ENCODE results near the gene PDE11A. TPM values are rescaled to one million over a fixed set of nuclear protein-coding genes. Genes with fewer than 3 reads are reported as not detected.
A peak's percentile ranks its signal among the peaks of the same experiment; 100 is the strongest.

PDE11A gene
- total RNA-seq, 1 experiment from 2014 or later: 2.6 TPM

DNA sequence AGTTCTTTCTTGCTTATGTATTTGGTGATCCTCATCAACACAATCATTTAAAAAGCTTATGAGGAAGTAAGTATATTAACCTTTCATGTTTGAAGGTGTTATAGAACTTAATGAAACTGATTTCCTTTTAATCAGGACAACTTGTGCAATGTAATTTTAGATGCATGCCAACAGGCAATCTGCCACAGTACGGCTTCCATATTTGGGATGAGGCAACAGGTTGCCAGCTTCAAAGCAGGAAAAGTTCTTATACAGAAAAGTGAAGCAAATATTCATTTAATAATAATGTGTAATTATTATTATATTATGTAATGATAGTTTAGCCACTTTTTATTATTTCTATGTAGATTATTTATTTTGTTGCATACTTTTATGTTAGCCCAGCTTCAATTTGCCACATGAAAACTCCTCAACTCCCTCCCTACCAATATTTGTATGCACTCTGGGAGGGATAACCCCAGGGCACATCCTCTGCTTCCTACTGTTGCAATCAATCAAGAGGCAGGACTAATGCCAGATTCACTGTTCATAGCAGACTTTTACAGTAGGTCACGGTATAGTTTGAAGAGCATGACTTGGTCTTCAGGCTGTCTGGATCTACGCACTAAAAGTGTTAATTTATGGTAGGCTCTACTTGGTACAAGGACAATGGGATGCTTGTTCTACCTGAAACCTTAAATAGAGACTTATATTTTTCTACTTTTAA is 402.8 kb downstream of the PDE11A start:
- peak; percentile 52 for DNase-seq (ENCODE audit: low spot score)
- in situ Hi-C loops (cut with HindIII; ENCODE audit: low sequenced_read_pairs): no loop called here

- peak; percentile 59 for DNase-seq (ENCODE audit: low spot score)
- in situ Hi-C loops (cut with HindIII; ENCODE audit: low sequenced_read_pairs): no loop called here
Observed at GRCh38 chr2:177669201-177669600, 403.4 kb downstream of the PDE11A start.

DNA sequence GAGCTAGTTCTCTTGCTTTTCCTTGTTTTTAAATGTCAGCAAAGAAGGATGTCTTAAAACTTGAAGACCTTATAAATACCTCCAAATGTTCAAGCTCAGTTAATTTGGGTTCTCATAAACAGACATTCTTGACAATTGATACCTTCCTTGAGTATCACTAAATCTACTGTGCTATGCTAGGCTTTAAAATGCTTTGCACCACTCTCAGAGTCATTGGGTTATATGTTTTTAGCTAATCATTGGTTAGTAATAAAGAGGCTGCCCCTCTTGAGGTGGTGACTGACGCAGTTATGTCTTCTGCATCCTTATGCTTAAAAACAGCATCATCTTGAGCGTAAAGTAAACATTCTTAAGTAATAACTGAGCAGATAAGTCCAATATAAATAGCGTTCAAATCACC is 404.0 kb downstream of the PDE11A start:
- peak; percentile 56 for DNase-seq (ENCODE audit: low spot score)
- in situ Hi-C loops (cut with HindIII; ENCODE audit: low sequenced_read_pairs): no loop called here

GRCh38 chr2:177667626-177668025 is 405.0 kb downstream of the PDE11A start:
- peak; percentile 51 for DNase-seq (ENCODE audit: low spot score)
- in situ Hi-C loops (cut with HindIII; ENCODE audit: low sequenced_read_pairs): no loop called here

- DNase-seq (ENCODE audit: low spot score): no peak
- in situ Hi-C loops (cut with HindIII; ENCODE audit: low sequenced_read_pairs): no loop called here
Observed at GRCh38 chr2:177666408-177666807, 406.2 kb downstream of the PDE11A start.

DNA sequence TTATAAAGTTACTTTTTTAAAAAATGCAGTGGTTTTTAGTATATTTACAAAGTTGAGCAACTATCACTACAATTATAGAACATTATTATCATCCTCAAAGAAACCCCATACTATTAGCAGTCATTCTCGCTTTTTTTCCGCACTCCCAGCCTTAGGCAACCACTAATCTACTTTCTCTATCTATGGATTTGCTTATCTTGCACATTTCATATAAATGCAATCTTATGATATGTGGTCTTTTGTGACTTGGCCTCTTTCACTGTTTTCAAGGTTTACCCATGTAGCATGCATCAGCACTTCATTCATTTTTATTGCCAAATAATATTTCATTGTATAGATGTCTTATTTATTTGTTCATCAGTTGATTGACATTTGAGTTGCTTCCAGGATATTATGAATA is 406.6 kb downstream of the PDE11A start:
- in situ Hi-C loops (cut with HindIII; ENCODE audit: low sequenced_read_pairs): no loop called here
- DNase-seq (ENCODE audit: low spot score): no peak

GRCh38 chr2:177665328-177665727 is 407.2 kb downstream of the PDE11A start:
- in situ Hi-C loops (cut with HindIII; ENCODE audit: low sequenced_read_pairs): no loop called here

DNA sequence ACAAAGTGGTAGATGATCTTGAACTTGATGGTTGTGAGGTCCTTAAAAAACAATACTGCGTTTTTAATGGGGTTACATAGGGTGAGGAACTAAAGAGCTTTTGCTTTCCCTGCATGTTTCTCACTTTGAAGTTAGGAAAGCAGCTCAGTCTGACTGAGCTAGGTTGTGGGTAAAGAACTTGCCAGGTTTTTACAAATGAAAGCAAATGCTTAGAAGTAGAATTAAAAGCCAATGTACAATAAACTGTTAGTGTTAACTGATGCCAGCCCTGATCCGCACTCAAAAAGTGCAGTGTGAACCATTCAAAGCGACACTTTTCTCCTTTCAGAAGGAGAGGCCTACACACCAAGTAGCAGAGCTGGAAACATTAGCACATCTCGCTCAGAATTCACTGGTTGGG is 409.7 kb downstream of the PDE11A start:
- no peak for DNase-seq (ENCODE audit: low spot score)
- in situ Hi-C loops (cut with HindIII; ENCODE audit: low sequenced_read_pairs): no loop called here

More at GRCh38 chr2:177665328-177665727, 407.2 kb downstream of the PDE11A start:
- no peak for DNase-seq (ENCODE audit: low spot score)

DNA sequence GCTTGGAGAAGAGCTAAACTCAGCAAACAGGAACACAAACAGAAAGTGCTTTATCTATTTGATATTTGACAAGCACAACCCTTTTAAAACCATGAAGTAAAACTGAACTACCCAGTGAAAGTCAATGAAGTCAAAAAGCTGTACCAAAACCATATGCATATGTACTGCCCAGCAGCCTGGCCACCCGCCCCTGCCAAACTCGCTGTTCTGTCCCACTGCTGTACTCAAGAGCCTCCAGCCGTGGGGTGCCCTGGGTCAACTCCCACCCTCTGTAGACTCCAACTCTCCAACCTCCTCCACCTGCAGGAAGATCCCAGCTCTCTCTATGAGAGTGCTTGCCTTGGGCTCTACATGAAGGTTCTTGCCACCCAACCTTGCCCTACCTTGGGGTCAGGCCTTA is 411.8 kb downstream of the PDE11A start:
- in situ Hi-C loops (cut with HindIII; ENCODE audit: low sequenced_read_pairs): no loop called here
- no peak for DNase-seq (ENCODE audit: low spot score)

- in situ Hi-C loops (cut with HindIII; ENCODE audit: low sequenced_read_pairs): no loop called here
- DNase-seq (ENCODE audit: low spot score): no peak
Observed at GRCh38 chr2:177658309-177658708, 414.3 kb downstream of the PDE11A start.

DNA sequence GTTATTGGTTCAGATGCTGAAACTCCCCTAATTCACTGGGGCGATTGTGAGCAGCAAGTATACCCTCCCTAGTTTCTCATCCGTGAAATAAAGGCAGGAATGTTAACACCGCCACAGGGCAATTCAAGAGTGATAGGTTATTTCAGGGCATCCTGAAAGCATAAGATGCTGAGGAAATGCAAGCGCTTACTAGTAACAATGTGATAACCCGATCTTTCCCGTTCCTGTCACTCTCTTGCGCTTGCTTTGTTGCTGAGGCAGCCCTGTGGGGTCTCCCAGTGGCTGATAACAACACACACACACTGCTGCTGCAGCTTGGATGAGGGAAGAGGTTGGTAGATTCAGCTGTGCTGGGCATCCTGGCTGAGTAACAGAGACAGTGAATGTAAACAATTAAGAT is 420.7 kb downstream of the PDE11A start:
- no peak for DNase-seq (ENCODE audit: low spot score)
- in situ Hi-C loops (cut with HindIII; ENCODE audit: low sequenced_read_pairs): no loop called here

DNA sequence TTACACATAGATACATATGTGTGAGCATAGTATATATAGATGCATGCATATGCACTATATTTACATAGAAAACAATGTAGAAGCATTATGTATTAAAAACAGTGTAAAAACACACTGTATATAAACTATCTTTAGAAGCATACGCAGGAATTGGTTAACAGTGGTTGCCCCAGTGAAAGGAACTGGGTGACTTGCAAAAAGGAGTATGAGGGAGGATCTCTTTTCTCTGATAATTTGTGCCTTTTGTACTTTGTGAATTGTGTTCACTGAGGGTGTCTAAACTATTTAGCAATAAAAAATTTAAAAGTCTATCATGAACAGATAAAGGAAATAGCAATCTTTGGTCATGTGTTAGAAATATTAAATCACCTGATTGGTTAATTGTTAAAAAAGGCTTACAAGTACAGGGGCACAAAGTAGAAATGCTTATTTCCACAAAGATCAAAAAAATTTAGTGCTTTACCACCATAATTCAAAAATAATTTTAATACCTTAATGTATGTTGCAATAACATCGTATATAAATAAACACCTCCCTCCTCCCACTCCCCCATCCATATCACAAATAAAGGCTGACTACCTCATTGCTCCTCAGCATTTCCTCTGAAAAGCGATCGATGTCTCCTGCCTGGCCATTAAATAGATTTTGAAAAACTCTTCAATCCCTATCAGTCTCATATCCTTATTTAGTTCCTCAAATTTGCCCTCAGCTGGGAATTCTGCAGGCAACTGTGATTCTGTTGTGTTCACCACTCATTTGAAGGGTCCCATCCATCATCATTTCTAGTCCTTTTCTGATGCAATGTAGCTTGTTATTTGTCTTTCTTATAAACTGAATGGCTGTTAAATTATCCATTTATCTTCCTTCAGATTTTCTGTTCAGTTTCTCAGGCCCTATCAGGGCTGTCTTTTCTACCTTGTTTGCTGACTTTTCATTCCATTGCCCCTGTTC is 422.7 kb downstream of the PDE11A start:
- no peak for DNase-seq (ENCODE audit: low spot score)
- in situ Hi-C loops (cut with HindIII; ENCODE audit: low sequenced_read_pairs): no loop called here

DNA sequence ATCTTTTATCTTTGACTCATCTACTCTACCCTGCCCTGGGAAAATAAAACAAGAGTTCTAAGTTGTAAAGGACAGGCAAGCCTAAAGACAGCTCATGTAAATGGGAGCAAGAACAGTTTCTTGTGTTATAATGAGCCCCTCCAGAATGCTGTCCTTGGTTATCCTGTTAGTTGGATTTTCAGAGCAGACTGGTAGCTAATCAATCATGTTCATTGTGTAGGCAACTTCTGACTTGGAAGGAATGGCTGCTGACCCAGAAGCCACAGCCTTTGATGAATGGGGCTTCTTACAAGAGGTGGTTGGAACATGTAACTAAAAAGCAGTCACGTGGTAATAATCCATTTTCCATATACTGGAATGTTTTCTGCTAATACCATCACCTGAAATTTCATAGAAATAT is 425.8 kb downstream of the PDE11A start:
- no peak for DNase-seq (ENCODE audit: low spot score)
- in situ Hi-C loops (cut with HindIII; ENCODE audit: low sequenced_read_pairs): no loop called here

- in situ Hi-C loops (cut with HindIII; ENCODE audit: low sequenced_read_pairs): no loop called here
- no peak for DNase-seq (ENCODE audit: low spot score)
Observed at GRCh38 chr2:177646241-177646640, 426.3 kb downstream of the PDE11A start.

DNA sequence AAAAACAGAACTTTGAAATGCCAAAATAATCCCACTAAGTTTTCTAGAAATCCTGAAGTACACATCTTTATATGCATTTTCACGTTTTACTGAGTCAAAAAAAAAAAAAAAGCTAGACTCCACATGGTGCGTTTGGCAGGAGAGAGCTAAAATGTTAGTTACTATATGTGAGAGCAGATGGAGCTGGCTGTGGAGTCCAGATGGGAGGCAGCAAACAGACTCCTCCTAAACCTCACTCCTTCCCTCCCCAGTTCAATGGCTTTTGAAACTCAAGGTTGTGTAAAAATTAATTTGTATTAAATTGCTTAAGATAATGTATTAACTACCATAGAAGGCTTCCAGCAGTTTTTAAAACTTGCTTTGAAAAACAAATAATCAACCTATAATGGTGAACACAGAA is 431.2 kb downstream of the PDE11A start:
- in situ Hi-C loops (cut with HindIII; ENCODE audit: low sequenced_read_pairs): no loop called here
- DNase-seq (ENCODE audit: low spot score): peak; percentile 75

DNA sequence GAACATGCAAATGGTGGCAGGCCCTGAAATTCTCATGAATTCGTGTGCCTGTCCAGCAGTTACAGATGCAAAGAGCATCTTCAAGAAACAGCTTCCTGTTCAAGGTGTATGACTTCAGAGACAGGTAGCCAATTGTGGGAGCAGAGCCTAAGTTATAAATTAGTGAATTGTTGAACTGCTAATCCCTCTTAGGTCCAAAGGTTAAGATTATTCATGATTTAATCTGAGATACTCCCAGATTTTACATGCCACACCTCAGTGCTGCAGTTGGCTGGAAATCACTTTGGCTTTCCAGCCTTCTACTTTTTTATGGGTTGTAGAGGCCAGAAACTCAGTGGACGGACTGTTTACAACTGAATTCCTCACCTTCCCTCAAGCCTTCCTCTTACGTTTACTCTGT is 432.2 kb downstream of the PDE11A start:
- in situ Hi-C loops (cut with HindIII; ENCODE audit: low sequenced_read_pairs): no loop called here
- DNase-seq (ENCODE audit: low spot score): no peak

DNA sequence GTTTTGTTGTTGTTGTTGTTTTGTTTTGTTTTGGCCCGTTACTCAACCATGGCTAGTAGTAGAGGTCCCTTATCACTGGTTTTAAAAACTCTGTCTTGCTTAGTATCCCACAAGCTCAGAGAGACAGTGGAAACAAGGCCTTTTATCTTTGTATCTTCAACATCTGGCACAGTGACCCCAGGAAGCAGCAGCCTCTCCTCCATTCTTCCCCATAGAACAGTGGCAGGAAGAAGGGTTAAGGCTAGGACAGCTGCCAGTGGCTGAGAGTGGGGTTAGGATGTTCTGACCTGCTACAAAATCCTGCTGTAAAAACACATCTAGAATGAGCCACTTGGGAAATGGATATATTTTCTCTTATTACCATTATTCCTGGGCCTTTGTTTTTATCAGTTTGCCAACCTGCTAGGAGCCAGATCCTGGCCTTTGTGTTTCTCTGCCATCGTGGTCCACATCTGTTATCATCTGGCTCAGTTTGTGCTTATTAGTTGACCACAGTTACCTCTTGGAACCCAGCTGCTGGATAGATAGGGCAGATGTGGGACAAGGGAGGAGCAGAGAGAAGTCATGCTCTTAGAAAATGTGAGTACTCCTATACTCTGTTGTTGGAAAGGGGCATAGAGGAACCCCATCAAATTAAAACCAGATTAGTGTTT is 433.2 kb downstream of the PDE11A start:
- in situ Hi-C loops (cut with HindIII; ENCODE audit: low sequenced_read_pairs): no loop called here

GRCh38 chr2:177638507-177638906 is 434.1 kb downstream of the PDE11A start:
- DNase-seq (ENCODE audit: low spot score): no peak
- in situ Hi-C loops (cut with HindIII; ENCODE audit: low sequenced_read_pairs): no loop called here

More for the DNA sequence above, 433.2 kb downstream of the PDE11A start:
- DNase-seq (ENCODE audit: low spot score): no peak

- no peak for DNase-seq (ENCODE audit: low spot score)
- in situ Hi-C loops (cut with HindIII; ENCODE audit: low sequenced_read_pairs): no loop called here
Observed at GRCh38 chr2:177636672-177637071, 435.9 kb downstream of the PDE11A start.

DNA sequence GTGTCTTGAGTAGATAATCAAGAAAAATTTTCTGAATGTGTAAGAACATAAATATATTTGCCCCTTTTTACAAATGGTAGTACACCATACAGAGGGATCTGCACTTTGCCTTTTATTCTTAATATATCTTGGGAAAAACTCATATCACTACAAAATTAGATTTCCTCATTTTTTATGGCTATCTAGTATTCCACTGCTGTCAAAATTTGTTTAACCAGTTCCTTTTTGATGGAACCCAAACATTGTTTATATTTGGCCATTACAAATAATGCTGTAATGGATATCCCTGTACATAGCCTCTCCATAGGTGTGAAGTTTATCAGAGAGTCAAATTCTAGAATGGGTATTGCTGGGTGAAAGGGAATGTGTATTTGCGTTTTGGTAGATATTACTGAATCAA is 436.9 kb downstream of the PDE11A start:
- in situ Hi-C loops (cut with HindIII; ENCODE audit: low sequenced_read_pairs): no loop called here
- DNase-seq (ENCODE audit: low spot score): no peak
